ENCODE measurements around the gene HMGB2.

HMGB2 gene

GRCh38 chr4:173333658-173334084 lies 487 bp downstream of the HMGB2 start:
- no peak for DNase-seq (ENCODE audit: extremely low read depth, low read depth)
- no peak for TF ChIP-seq CTCF (IDR thresholded peaks at IDR 0.05; ENCODE audit: low read depth, low read length)

- TF ChIP-seq CTCF (IDR thresholded peaks at IDR 0.05; ENCODE audit: low read depth, low read length): no peak
- no peak for DNase-seq (ENCODE audit: extremely low read depth, low read depth)
Measured at GRCh38 chr4:173332963-173333657, 1.0 kb downstream of the HMGB2 start.

GRCh38 chr4:173332021-173332487 lies 2.1 kb downstream of the HMGB2 start:
- DNase-seq (ENCODE audit: extremely low read depth, low read depth): no peak
- no peak for TF ChIP-seq CTCF (IDR thresholded peaks at IDR 0.05; ENCODE audit: low read depth, low read length)

GRCh38 chr4:173330590-173330989 lies 3.6 kb downstream of the HMGB2 start:
- DNase-seq (ENCODE audit: extremely low read depth, low read depth): no peak
- TF ChIP-seq CTCF (IDR thresholded peaks at IDR 0.05; ENCODE audit: low read depth, low read length): no peak

- no peak for TF ChIP-seq CTCF (IDR thresholded peaks at IDR 0.05; ENCODE audit: low read depth, low read length)
- DNase-seq (ENCODE audit: extremely low read depth, low read depth): no peak
Measured at GRCh38 chr4:173328236-173328901, 5.8 kb downstream of the HMGB2 start.

GRCh38 chr4:173325007-173325736 lies 9.0 kb downstream of the HMGB2 start:
- no peak for DNase-seq (ENCODE audit: extremely low read depth, low read depth)
- no peak for TF ChIP-seq CTCF (IDR thresholded peaks at IDR 0.05; ENCODE audit: low read depth, low read length)

- no peak for DNase-seq (ENCODE audit: extremely low read depth, low read depth)
- no peak for TF ChIP-seq CTCF (IDR thresholded peaks at IDR 0.05; ENCODE audit: low read depth, low read length)
Measured at GRCh38 chr4:173319696-173320095, 14.5 kb downstream of the HMGB2 start.

Measured in AG09319 (cell line).